PFSK-1 (cell line): ENCODE results near the gene MAT2A.

Experiments used
- POLR2AphosphoS5 ChIP-seq: IDR thresholded peaks from 2 replicates; pipeline ENCODE4 v1.6.1; 2012; ENCODE audit warnings: low read depth, mild to moderate bottlenecking, control low read depth, low read length, moderate library complexity
- SIN3A ChIP-seq: IDR thresholded peaks from 2 replicates; pipeline ENCODE4 v1.6.1; 2012; ENCODE audit warnings: mild to moderate bottlenecking, low read length, moderate library complexity, borderline replicate concordance; ENCODE audit not compliant: insufficient read depth
- TAF1 ChIP-seq: IDR thresholded peaks from 2 replicates; pipeline ENCODE4 v1.6.1; 2012; ENCODE audit warnings: low read length, control low read depth, borderline replicate concordance; ENCODE audit not compliant: insufficient read depth
- TF ChIP-seq, protein P1 (sequence below), 2 experiments: IDR thresholded peaks; 2 replicates each; pipeline versions ENCODE4 v1.6.1 to v1.8.0; 2011 to 2012; ENCODE audit warnings: low read depth in 2 of 2, low read length in 2 of 2, control low read depth in 1 of 2, inconsistent platforms in 1 of 2, mild to moderate bottlenecking in 1 of 2, moderate library complexity in 1 of 2; ENCODE audit not compliant: insufficient read depth in 1 of 2

DNA sequence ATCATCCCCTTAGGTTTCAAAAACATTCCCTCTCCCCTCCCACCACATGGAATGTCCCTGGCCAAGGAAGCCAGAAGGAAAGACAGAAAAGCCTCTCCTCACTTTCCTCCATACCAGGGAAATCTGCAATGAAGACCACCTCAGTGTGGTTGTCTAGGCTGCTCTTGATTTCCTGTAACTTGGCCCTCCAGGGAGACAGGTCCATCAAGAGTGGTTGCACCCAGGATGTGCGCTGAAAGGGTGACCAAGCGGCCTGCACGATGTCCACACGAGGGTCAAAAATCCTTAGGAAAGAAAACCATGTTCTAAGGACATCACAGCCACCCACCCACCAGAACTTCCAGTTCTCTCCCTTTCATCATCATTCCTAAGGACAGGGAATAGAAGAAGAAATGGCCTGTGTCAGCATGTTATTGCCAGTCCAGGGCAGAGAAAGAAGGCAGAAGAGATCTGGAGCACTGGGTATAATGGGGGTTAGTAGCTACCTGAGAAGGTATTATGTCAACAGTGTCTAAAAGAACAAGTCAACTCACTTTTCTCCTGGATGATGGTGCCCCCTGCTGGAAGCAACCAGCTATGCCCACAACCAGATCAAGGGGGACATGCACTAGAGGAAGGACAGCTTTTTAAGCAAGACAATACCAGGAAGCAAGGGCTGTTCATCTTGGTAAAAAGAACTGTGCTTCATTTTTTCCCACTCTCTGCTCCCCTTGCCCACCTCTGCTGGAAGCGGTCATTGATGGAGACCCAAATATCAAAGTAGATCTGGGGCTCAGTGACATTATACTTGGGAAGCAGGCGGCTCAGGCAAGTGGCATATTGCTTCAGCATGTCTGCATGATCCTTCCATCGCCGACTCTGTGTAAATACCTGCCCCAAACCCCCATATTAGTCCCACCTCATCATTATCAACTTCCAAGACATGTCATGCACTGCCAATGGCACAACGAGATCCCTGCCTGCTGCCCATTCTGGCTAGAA, 13.0 kb downstream of the MAT2A start:
- TF ChIP-seq POLR2AphosphoS5 (no peak), SIN3A (no peak), TAF1 (no peak)
- TF ChIP-seq, protein P1, sequence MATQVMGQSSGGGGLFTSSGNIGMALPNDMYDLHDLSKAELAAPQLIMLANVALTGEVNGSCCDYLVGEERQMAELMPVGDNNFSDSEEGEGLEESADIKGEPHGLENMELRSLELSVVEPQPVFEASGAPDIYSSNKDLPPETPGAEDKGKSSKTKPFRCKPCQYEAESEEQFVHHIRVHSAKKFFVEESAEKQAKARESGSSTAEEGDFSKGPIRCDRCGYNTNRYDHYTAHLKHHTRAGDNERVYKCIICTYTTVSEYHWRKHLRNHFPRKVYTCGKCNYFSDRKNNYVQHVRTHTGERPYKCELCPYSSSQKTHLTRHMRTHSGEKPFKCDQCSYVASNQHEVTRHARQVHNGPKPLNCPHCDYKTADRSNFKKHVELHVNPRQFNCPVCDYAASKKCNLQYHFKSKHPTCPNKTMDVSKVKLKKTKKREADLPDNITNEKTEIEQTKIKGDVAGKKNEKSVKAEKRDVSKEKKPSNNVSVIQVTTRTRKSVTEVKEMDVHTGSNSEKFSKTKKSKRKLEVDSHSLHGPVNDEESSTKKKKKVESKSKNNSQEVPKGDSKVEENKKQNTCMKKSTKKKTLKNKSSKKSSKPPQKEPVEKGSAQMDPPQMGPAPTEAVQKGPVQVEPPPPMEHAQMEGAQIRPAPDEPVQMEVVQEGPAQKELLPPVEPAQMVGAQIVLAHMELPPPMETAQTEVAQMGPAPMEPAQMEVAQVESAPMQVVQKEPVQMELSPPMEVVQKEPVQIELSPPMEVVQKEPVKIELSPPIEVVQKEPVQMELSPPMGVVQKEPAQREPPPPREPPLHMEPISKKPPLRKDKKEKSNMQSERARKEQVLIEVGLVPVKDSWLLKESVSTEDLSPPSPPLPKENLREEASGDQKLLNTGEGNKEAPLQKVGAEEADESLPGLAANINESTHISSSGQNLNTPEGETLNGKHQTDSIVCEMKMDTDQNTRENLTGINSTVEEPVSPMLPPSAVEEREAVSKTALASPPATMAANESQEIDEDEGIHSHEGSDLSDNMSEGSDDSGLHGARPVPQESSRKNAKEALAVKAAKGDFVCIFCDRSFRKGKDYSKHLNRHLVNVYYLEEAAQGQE (IDR thresholded peaks at IDR 0.05; ENCODE audit: insufficient read depth in 1 of 2, low read depth in 2 of 2, low read length in 2 of 2) = no peak
